ENCODE results near the gene OR2L8. TPM values are rescaled to one million over a fixed set of nuclear protein-coding genes. Genes with fewer than 3 reads are reported as not detected.
A peak's percentile ranks its signal among the peaks of the same experiment; 100 is the strongest.

The OR2L8 gene
- total RNA-seq: not detected

GRCh38 chr1:247948558-247948957, at the start of gene OR2L8:
Gene OR2L8 (plus strand): TSS chr1:247948858. CDS start chr1:247948858, 0 bp downstream.
- DNase-seq (ENCODE audit: low spot score): no peak

- DNase-seq (ENCODE audit: low spot score): no peak
These were observed 44.5 kb upstream of the OR2L8 start for GRCh38 chr1:247904122-247904521.

- DNase-seq (ENCODE audit: low spot score): no peak
These were observed 43.5 kb upstream of the OR2L8 start for GRCh38 chr1:247905181-247905580.

- DNase-seq (ENCODE audit: low spot score): no peak
These were observed 42.7 kb upstream of the OR2L8 start for GRCh38 chr1:247905910-247906503.

- DNase-seq (ENCODE audit: low spot score): no peak
These were observed 42.1 kb upstream of the OR2L8 start for GRCh38 chr1:247906504-247907047.

GRCh38 chr1:247908766-247909165, 39.9 kb upstream of the OR2L8 start:
- no peak for DNase-seq (ENCODE audit: low spot score)

- DNase-seq (ENCODE audit: low spot score): no peak
These were observed 34.9 kb upstream of the OR2L8 start for GRCh38 chr1:247913786-247914185.

GRCh38 chr1:247914941-247915662, 33.6 kb upstream of the OR2L8 start:
- no peak for DNase-seq (ENCODE audit: low spot score)

- no peak for DNase-seq (ENCODE audit: low spot score)
These were observed 28.7 kb upstream of the OR2L8 start, which contains the start of gene OR2T8 for GRCh38 chr1:247919952-247920351. Gene OR2T8 (plus strand): TSS chr1:247920252. CDS start chr1:247921018, 766 bp downstream.

- no peak for DNase-seq (ENCODE audit: low spot score)
These were observed 24.7 kb upstream of the OR2L8 start for GRCh38 chr1:247923941-247924340.

- DNase-seq (ENCODE audit: low spot score): no peak
These were observed 23.8 kb upstream of the OR2L8 start, which contains the start of gene OR2AJ1 for GRCh38 chr1:247924868-247925267. Gene OR2AJ1 (plus strand): TSS chr1:247924889. CDS start chr1:247933769, 8,880 bp downstream.

GRCh38 chr1:247933989-247934388, 14.7 kb upstream of the OR2L8 start:
- no peak for DNase-seq (ENCODE audit: low spot score)

- DNase-seq (ENCODE audit: low spot score): no peak
These were observed 12.9 kb upstream of the OR2L8 start for GRCh38 chr1:247935781-247936180.

- no peak for DNase-seq (ENCODE audit: low spot score)
These were observed 12.2 kb upstream of the OR2L8 start for GRCh38 chr1:247936415-247936814.

GRCh38 chr1:247936965-247937734, 11.5 kb upstream of the OR2L8 start:
- DNase-seq (ENCODE audit: low spot score): peak; percentile 54

GRCh38 chr1:247942624-247943023, 6.0 kb upstream of the OR2L8 start:
- DNase-seq (ENCODE audit: low spot score): no peak

- DNase-seq (ENCODE audit: low spot score): no peak
These were observed 4.8 kb downstream of the OR2L8 start for GRCh38 chr1:247953408-247953807.

- no peak for DNase-seq (ENCODE audit: low spot score)
These were observed 13.1 kb downstream of the OR2L8 start for GRCh38 chr1:247961791-247962190.

- DNase-seq (ENCODE audit: low spot score): no peak
These were observed 14.4 kb downstream of the OR2L8 start for GRCh38 chr1:247962911-247963588.

- no peak for DNase-seq (ENCODE audit: low spot score)
These were observed 16.3 kb downstream of the OR2L8 start, which contains the start of gene OR2AK2 for GRCh38 chr1:247964933-247965332. Gene OR2AK2 (plus strand): TSS chr1:247965233. CDS start chr1:247965377, 144 bp downstream.

- no peak for DNase-seq (ENCODE audit: low spot score)
These were observed 18.0 kb downstream of the OR2L8 start for GRCh38 chr1:247966532-247967204.

All from ureter (tissue), 1 donor.